Astrocyte of the spinal cord (primary cell): ENCODE data around the gene INPP5J.

ENCODE experiments used
- DNase-seq: peaks from one replicate; pipeline ENCODE4 v3.0.0; 2011; ENCODE audit warnings: low read depth, low spot score
- H3K4me3 ChIP-seq: 2 replicates; pipeline ENCODE4 v1.5.1; 2011; ENCODE audit warnings: low read depth, mild to moderate bottlenecking, low read length, moderate library complexity
- in situ Hi-C: cut with HindIII; loops from 2 replicates; pipeline ENCODE4 v1.10.0; 2017; ENCODE audit warnings: low sequenced_read_pairs
- TF ChIP-seq, protein P1 (sequence below): IDR thresholded peaks from 2 replicates; pipeline ENCODE4 v1.5.1; 2012; ENCODE audit warnings: low read depth, mild to moderate bottlenecking, low read length, inconsistent platforms

INPP5J gene

GRCh38 chr22:31176923-31177322 lies 54.2 kb downstream of the INPP5J start:
- in situ Hi-C loops = no loop called here
- no peak for DNase-seq
- TF ChIP-seq, protein P1, sequence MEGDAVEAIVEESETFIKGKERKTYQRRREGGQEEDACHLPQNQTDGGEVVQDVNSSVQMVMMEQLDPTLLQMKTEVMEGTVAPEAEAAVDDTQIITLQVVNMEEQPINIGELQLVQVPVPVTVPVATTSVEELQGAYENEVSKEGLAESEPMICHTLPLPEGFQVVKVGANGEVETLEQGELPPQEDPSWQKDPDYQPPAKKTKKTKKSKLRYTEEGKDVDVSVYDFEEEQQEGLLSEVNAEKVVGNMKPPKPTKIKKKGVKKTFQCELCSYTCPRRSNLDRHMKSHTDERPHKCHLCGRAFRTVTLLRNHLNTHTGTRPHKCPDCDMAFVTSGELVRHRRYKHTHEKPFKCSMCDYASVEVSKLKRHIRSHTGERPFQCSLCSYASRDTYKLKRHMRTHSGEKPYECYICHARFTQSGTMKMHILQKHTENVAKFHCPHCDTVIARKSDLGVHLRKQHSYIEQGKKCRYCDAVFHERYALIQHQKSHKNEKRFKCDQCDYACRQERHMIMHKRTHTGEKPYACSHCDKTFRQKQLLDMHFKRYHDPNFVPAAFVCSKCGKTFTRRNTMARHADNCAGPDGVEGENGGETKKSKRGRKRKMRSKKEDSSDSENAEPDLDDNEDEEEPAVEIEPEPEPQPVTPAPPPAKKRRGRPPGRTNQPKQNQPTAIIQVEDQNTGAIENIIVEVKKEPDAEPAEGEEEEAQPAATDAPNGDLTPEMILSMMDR = no peak
- no peak overlapping the region for H3K4me3 ChIP-seq

GRCh38 chr22:31177420-31178162 lies 54.8 kb downstream of the INPP5J start:
- peak; percentile 87 for DNase-seq
- TF ChIP-seq, protein P1 = no peak
- in situ Hi-C loops = no loop called here
- no peak overlapping the region for H3K4me3 ChIP-seq

DNA sequence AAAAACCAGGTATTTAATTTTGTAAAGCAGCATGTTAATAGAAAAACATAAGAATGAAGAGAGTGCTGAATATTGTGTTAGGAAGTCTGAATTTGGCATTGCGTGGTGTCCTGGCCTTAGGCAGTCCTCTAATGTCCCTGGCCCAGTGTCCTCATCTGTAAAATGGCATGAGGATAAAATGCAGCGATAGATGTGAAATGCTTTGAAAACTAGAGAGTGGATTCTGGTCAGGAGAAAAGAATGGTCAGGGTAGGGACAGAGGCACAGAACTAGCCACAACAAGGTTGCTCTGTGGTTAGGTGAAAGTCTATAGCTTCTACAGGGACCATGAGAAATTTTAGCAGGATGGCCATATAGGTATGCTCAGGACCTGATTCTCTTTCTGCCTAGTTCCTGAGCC lies 56.1 kb downstream of the INPP5J start:
- no peak for DNase-seq
- no peak overlapping the region for H3K4me3 ChIP-seq
- in situ Hi-C loops = no loop called here
- TF ChIP-seq, protein P1 = no peak

DNA sequence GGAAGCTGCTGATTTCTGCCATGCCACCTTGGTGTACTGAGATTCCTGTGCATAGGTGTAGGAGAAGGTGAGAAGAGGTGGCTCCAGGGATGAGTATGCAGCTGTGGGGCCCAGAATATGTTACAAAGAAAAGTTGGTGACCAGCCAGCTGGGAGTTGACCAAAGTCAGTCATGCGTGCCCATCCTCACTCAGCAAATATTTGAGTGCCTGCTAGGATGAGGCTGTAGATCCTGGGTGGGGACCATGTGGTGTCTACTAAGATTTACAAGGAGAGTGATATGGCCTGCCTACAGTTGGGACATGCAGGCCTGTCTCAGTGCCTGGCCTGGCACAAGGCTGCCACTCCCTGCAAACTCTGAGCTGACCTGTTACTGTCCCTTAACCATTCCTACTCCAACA lies 56.6 kb downstream of the INPP5J start:
- in situ Hi-C loops = no loop called here
- peak; percentile 19 for DNase-seq
- TF ChIP-seq, protein P1 = no peak
- H3K4me3 ChIP-seq = no peak overlapping the region

DNA sequence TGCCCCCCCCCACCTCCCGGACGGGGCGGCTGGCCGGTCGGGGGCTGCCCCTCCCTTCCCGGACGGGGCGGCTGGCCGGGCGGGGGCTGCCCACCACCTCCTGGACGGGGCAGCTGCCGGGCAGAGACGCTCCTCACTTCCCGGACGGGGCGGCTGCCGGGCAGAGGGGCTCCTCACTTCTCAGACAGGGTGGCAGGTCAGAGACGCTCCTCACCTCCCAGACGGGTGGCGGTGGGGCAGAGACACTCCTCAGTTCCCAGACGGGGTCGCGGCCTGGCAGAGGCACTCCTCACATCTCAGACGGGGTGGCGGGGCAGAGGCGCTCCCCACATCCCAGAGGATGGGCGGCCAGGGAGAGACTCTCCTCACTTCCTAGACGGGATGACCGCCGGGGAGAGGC lies 61.2 kb downstream of the INPP5J start:
- TF ChIP-seq, protein P1 = no peak
- no peak overlapping the region for H3K4me3 ChIP-seq
- in situ Hi-C loops = no loop called here
- no peak for DNase-seq
